HUES48 (cell line): ENCODE results near the gene TAF4.

ENCODE experiments used
- H3K27ac ChIP-seq: one replicate; pipeline ENCODE4 v1.7.0; 2013; ENCODE audit warnings: low read depth, low read length, inconsistent platforms
- H3K27me3 ChIP-seq: 2 replicates; pipeline ENCODE4 v1.6.1; 2013; ENCODE audit warnings: mild to moderate bottlenecking, low read length; ENCODE audit not compliant: control insufficient read depth, insufficient read depth
- H3K36me3 ChIP-seq: 2 replicates; pipeline ENCODE4 v1.6.1; 2013; ENCODE audit warnings: low read length; ENCODE audit not compliant: control insufficient read depth, insufficient read depth
- H3K4me1 ChIP-seq: 2 replicates; pipeline ENCODE4 v1.6.1; 2013; ENCODE audit warnings: mild to moderate bottlenecking, low read length; ENCODE audit not compliant: control insufficient read depth, insufficient read depth
- H3K4me3 ChIP-seq: 2 replicates; pipeline ENCODE4 v1.5.1; 2013; ENCODE audit warnings: mild to moderate bottlenecking, low read depth, low read length
- H3K9ac ChIP-seq: 2 replicates; pipeline ENCODE4 v1.6.1; 2013; ENCODE audit warnings: mild to moderate bottlenecking, low read depth, low read length, moderate library complexity
- H3K9me3 ChIP-seq: 2 replicates; pipeline ENCODE4 v1.6.1; 2013; ENCODE audit warnings: low read length; ENCODE audit not compliant: control insufficient read depth, insufficient read depth

The TAF4 gene, protein sequence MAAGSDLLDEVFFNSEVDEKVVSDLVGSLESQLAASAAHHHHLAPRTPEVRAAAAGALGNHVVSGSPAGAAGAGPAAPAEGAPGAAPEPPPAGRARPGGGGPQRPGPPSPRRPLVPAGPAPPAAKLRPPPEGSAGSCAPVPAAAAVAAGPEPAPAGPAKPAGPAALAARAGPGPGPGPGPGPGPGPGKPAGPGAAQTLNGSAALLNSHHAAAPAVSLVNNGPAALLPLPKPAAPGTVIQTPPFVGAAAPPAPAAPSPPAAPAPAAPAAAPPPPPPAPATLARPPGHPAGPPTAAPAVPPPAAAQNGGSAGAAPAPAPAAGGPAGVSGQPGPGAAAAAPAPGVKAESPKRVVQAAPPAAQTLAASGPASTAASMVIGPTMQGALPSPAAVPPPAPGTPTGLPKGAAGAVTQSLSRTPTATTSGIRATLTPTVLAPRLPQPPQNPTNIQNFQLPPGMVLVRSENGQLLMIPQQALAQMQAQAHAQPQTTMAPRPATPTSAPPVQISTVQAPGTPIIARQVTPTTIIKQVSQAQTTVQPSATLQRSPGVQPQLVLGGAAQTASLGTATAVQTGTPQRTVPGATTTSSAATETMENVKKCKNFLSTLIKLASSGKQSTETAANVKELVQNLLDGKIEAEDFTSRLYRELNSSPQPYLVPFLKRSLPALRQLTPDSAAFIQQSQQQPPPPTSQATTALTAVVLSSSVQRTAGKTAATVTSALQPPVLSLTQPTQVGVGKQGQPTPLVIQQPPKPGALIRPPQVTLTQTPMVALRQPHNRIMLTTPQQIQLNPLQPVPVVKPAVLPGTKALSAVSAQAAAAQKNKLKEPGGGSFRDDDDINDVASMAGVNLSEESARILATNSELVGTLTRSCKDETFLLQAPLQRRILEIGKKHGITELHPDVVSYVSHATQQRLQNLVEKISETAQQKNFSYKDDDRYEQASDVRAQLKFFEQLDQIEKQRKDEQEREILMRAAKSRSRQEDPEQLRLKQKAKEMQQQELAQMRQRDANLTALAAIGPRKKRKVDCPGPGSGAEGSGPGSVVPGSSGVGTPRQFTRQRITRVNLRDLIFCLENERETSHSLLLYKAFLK

DNA sequence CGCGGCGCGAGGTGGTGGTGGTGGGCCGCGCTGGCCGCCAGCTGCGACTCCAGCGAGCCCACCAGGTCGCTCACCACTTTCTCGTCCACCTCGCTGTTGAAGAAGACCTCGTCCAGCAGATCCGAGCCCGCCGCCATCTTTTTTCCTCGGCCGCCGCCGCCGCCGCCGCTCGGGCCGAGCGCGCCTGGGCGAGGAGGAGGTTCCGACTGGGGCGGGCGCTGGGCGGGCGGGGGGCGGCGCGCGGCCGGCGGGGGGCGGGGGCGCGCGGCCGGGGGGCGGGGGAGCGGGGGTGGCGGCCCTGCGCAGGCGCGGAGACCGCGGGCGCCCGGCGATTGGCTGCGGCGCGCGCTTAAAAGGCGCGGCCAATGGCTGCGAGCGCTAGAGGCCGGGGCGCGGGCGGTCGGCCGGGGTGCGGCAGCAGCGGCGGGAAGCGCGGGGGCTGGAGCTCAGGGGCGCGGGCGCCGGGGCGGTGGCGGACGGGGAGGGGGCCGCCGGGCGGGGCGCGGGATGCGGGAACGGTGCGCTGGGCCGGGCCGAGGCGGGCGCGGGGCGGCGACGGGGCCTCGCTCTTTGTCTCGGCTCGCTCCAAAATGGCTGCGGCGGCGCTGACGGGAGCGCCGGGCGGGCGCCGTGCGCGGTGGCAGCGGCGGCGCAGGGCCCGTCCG is at the start of gene TAF4:
TSS of gene TAF4 (minus strand) at position 208 of the 665 bp plus-strand sequence. CDS start at position 137, 71 bp downstream.
- Histone ChIP-seq H3K4me1 (peaks cover 26% of the 10 kb centered on the region), H3K27ac (peak within 1 kb of the TSS; percentile 86)

DNA sequence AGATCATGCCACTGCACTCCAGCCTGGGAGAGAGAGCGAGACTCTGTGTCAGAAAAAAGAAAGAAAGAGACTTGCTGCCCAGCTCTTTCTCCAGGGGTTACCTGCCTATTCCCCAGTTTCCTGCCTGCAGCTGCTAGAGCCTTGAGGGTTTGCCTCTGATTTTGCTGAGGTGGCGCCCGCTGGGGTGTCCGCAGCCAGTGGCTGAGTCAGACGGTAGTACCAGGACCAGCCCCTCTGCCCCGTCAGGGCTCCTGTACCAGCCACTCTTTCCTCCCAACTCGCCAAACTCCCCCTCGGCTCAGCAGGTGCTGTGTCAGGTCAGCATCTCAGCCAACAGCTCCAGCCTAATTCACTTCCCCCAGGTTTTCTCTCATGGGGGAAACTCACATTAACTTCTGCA is 49.2 kb upstream of the TAF4 start:
- Histone ChIP-seq H3K27ac (no peak overlapping the region), H3K9me3 (peaks cover 5% of the 10 kb centered on the region; the same call in 1 of the 2 replicates), H3K9ac (no peak overlapping the region), H3K36me3 (no peaks in the 10 kb centered on the region), H3K27me3 (no peaks in the 10 kb centered on the region), H3K4me3 (no peak overlapping the region), H3K4me1 (peaks cover 5% of the 10 kb centered on the region; the same call in 1 of the 2 replicates)

More for the DNA sequence above, at the start of gene TAF4:
- Histone ChIP-seq H3K27me3 (no peaks in the 10 kb centered on the region), H3K9me3 (no peaks in the 10 kb centered on the region), H3K9ac (peak within 1 kb of the TSS; percentile 83), H3K4me3 (peak within 1 kb of the TSS; percentile 83), H3K36me3 (peaks cover 17% of the 10 kb centered on the region)

DNA sequence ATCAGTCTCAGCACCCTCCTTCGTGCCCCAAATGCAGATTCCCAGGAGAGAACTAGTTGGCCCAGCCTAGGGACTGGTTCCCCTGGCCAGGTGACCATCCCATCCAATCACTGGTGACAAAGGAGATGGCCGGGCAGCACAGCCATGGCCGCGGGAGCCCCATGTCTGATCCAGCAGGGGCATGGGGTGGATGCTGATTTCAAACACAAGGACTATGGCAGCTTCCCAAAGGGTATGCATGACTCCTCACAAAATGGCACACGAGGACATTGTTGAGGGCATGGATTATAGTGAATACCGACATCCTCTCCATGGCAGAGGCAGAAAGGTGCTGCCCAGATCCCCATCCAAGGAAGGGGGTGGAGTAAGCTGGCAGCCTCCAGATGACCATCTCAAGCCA is 46.7 kb upstream of the TAF4 start:
- Histone ChIP-seq H3K9me3 (peaks cover 14% of the 10 kb centered on the region; the same call in 1 of the 2 replicates), H3K36me3 (no peaks in the 10 kb centered on the region), H3K27me3 (no peaks in the 10 kb centered on the region), H3K9ac (no peak overlapping the region), H3K4me1 (0 out of 2 replicates have a peak, but pooled peaks cover 5% of the 10 kb centered on the region), H3K27ac (no peak overlapping the region), H3K4me3 (no peak overlapping the region)

DNA sequence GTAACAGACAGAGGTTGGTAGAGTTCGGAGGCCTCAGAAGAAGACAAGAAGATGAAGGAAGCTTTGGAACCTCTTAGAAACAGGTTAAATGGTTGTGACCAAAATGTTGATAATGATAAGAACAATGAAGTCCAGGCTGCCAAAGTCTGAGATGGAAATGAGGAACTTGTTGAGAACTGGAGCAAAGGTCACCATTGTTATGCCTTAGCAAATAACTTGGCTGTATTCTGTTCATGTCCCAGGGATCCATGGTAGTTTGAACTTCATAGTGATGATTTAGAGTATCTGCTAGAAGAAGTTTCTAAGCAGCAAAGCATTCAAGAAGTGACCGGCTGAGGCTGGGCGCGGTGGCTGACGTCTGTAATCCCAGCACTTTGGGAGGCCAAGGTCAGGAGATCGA is 45.5 kb upstream of the TAF4 start:
- no peak overlapping the region for H3K4me3 ChIP-seq
- H3K4me1 ChIP-seq = 0 out of 2 replicates have a peak, but pooled peaks cover 5% of the 10 kb centered on the region
- H3K27me3 ChIP-seq = no peaks in the 10 kb centered on the region
- H3K9ac ChIP-seq = no peak overlapping the region
- no peaks in the 10 kb centered on the region for H3K36me3 ChIP-seq
- peaks cover 14% of the 10 kb centered on the region for H3K9me3 ChIP-seq
- H3K27ac ChIP-seq = no peak overlapping the region

DNA sequence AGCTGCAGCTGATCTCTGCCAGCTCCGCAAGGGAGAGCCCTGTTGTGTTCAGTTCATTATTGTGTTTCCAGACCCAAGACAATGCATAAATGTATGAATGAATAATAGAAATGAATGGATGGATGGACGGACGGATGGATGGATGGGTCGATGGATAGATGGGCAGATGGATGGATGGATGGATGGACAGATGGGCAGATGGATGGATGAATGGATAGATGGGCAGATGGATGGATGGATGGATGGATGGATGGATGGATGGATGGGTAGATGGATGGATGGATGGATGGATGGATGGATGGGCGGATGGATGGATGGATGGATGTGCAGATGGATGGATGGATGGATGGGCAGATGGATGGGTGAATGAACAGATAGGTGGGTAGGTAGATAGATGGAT is 39.9 kb upstream of the TAF4 start:
- H3K36me3 ChIP-seq = no peaks in the 10 kb centered on the region
- H3K4me1 ChIP-seq = no peaks in the 10 kb centered on the region
- no peak overlapping the region for H3K9ac ChIP-seq
- H3K9me3 ChIP-seq = peaks cover 9% of the 10 kb centered on the region
- no peaks in the 10 kb centered on the region for H3K27me3 ChIP-seq
- H3K4me3 ChIP-seq = no peak overlapping the region
- no peak overlapping the region for H3K27ac ChIP-seq

DNA sequence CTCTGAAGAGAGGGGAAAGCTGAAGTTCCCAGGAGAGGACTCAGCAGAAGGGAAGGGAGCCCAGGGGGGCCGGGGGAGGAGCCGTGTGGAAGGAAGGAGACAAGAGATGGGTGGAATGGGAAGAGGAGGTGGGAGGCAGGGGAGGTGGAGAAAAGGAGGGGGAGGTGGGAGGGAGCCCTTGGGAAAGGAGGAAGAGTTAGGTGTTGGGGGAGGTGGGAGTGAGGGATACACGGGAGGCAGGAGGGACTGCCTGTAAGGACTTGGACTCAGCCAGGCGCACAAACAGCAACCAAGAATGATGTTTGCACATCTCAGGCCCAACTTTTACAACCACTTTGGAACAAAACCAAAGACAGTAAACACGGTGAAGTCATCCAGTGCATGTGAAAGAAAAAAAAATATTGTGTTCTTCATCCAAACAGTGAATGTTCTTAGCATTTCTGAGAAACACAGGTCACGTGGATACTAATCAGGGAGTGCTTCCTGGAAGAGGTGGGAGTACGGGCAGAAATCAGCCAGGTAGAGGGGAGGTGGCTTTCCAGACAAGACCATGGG is 39.2 kb upstream of the TAF4 start:
- Histone ChIP-seq H3K36me3 (no peaks in the 10 kb centered on the region), H3K27me3 (no peaks in the 10 kb centered on the region), H3K9me3 (peaks cover 9% of the 10 kb centered on the region), H3K4me3 (no peak overlapping the region), H3K27ac (no peak overlapping the region), H3K9ac (no peak overlapping the region), H3K4me1 (no peaks in the 10 kb centered on the region)

DNA sequence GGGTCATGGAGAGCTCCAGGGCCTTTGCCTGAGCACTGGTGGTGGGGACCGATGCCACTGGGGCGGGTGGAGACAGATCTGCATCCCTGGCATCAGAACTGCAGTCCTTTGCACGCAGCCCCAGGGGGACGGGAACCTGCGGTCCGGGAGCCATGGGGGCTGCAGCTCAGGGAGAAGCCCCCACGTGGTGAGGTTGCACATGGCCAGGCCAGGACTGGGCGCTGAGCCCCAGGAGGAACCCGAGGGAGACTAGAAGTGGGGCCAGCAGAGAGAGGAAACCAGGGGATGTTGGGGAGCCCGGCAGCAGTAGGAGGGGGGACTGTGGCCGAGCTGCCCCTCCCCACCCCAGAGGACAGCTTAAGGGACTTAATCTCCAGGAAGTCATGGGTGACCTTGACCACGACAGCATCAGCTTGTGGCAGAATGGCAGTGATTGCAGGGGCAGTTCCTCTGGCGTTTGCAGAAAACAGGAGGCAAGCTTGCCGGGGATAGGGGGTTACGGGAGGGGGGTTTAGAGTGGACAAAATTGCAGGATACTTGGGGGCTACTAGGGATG is 38.6 kb upstream of the TAF4 start:
- no peak overlapping the region for H3K4me3 ChIP-seq
- H3K27me3 ChIP-seq = no peaks in the 10 kb centered on the region
- no peaks in the 10 kb centered on the region for H3K36me3 ChIP-seq
- peaks cover 6% of the 10 kb centered on the region for H3K9me3 ChIP-seq
- H3K27ac ChIP-seq = no peak overlapping the region
- no peak overlapping the region for H3K9ac ChIP-seq
- no peaks in the 10 kb centered on the region for H3K4me1 ChIP-seq

DNA sequence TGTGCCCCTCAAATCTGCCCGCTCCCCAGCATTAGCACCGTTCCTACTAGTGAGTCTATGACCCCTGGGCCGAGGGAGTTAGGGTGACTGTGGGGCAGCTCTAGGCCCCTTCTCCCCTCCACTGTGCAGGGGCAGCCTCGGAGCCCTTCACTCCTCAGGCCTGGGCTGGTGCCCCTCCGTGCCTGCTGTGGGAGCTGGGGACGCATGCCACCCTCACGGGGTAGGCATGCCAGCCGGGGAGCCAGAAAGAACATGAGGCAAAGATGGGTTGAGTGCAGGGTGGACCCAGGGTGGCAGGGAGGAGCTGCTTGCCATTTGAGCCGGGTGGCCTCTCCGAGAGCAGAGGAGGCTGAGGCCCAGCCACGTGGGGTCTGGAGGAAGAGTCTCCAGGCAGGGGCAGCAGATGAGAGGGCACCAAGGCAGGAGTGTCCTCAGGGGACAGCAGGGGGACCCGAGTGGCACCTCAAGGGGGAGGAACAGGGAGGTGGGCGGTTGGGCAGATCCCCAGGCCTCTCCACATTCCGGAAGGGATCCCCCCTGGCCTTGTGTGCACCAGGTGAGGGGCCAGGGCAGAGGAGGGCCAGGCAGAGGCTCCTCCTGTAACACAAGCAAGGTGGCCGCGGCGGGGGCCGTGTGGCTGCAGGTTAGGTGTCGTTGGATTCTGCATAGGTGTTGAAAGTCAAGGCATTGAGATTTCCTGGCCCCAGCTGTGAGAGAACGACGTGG is 38.0 kb upstream of the TAF4 start:
- H3K4me1 ChIP-seq = no peaks in the 10 kb centered on the region
- no peaks in the 10 kb centered on the region for H3K27me3 ChIP-seq
- no peak overlapping the region for H3K4me3 ChIP-seq
- H3K27ac ChIP-seq = no peak overlapping the region
- no peaks in the 10 kb centered on the region for H3K36me3 ChIP-seq
- H3K9me3 ChIP-seq = peaks cover 2% of the 10 kb centered on the region; the same call in 1 of the 2 replicates
- no peak overlapping the region for H3K9ac ChIP-seq

DNA sequence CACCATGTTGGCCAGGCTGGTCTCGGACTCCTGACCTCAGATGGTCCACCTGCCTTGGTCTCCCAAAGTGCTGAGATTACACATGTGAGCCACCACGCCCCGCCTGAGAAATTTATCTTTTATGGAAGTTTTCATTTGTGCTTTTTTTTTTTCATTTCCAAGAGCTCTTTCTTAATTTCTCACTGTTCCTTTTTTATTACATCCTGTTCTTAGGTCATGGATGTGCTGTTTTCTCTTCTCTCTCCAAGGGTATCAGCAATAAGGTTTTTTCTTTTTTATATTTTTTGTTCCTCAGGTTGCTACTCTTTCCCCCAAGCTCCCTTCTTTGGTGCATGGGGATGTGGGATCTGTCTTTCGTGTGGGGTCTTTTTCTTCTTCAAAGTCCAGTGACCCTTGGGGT is 35.4 kb upstream of the TAF4 start:
- no peaks in the 10 kb centered on the region for H3K27me3 ChIP-seq

More for the DNA sequence above, 35.4 kb upstream of the TAF4 start:
- Histone ChIP-seq H3K4me3 (no peak overlapping the region), H3K4me1 (no peaks in the 10 kb centered on the region), H3K36me3 (no peaks in the 10 kb centered on the region), H3K9me3 (no peaks in the 10 kb centered on the region), H3K27ac (no peak overlapping the region), H3K9ac (no peak overlapping the region)
